T1000 (cell line): Measurements from ENCODE around the gene PADI2.

ENCODE experiments used
- DNase-seq: peaks from one replicate; lab custom pipeline; 2025; ENCODE audit warnings: mixed read lengths; lab: John Stamatoyannopoulos, UW

Gene PADI2

GRCh38 chr1:17139637-17140036 is 20.4 kb upstream of the PADI2 start:
- no peak for DNase-seq

GRCh38 chr1:17137441-17137840 is 18.2 kb upstream of the PADI2 start:
- DNase-seq: no peak

DNA sequence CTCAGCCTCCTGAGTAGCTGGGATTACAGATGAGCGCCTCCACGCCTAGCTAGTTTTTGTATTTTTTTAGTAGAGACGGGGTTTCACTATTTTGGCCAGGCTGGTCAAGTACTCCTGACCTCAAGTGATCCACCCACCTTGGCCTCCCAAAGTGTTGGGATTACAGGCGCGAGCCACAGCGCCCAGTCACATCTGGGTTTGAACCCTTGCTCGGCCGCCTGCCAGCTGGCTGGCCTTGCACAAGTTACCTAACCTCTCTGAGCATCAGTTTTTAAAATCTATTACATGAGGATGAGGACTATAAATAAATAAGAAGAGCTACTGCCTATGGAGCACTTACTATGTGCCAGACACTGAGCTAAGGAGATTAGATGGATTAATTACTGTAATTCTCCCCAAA is 17.7 kb upstream of the PADI2 start:
- DNase-seq: no peak

GRCh38 chr1:17136145-17136544 is 16.9 kb upstream of the PADI2 start:
- no peak for DNase-seq

DNA sequence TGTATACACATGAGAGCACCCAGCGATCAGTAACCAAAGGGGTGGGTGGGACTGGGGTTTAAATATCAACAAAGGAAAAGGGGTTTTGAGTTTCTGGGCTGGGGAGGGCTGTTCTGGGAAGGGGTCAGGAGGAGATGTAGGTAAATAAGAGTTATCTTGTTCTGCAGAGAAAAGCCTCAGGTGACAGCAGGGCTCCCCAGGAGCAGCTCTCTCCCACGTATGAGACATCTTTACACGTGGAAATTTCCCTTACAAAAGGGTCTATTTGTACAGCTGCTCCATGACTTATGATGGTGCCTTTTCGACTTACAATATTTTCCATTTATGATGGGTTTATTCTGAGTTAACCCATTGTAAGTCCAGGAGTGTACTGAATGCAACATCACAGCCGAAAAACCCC is 16.3 kb upstream of the PADI2 start:
- no peak for DNase-seq

- DNase-seq: no peak
These were observed 15.5 kb upstream of the PADI2 start for GRCh38 chr1:17134724-17135123.

GRCh38 chr1:17134034-17134433 is 14.8 kb upstream of the PADI2 start:
- no peak for DNase-seq

- no peak for DNase-seq
These were observed 10.9 kb upstream of the PADI2 start for GRCh38 chr1:17130138-17130635.

DNA sequence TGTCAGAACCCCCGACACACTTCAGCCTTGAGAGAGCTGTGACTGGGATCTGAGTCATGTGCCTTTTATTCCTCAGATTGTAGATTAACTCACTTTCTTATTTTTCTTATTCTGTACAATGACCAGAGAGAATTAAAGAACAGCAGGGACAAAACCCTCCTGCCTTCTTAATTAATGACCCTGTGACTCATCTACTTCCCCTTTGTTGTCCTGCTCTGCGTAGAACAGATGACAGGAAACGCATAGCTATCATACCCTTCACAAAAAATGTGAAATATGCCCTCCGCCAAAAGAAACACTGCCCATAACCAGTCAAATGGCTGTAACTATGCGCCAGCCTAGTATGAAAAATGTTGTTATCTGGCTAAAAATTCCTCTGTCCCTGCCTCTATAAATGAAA is 9.1 kb upstream of the PADI2 start:
- peak; percentile 50 for DNase-seq

DNA sequence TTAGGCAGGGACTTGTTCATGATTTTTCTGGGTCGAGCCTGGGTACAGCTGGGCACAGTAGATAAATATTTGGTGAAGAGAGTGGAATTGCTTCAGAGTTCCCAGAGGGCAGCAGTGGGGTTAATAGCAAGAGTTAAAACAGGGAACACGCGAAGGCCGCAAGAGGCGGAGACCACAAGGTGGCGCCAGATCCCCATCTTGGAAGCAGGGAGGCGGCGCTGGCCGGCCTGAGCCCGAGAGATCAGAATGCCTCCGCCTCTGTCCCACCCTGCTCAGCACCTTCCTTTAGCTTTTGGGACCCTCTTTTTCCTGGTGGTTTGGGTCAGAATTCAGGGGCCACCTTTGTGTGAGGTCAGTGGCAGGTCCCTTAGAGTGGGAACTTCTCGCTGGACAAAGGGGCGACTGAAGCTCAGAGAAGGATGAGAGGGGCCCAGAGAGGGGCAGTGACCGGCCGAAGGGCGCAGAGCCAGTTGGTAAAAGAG is 6.5 kb upstream of the PADI2 start:
- DNase-seq: peak; percentile 72

DNA sequence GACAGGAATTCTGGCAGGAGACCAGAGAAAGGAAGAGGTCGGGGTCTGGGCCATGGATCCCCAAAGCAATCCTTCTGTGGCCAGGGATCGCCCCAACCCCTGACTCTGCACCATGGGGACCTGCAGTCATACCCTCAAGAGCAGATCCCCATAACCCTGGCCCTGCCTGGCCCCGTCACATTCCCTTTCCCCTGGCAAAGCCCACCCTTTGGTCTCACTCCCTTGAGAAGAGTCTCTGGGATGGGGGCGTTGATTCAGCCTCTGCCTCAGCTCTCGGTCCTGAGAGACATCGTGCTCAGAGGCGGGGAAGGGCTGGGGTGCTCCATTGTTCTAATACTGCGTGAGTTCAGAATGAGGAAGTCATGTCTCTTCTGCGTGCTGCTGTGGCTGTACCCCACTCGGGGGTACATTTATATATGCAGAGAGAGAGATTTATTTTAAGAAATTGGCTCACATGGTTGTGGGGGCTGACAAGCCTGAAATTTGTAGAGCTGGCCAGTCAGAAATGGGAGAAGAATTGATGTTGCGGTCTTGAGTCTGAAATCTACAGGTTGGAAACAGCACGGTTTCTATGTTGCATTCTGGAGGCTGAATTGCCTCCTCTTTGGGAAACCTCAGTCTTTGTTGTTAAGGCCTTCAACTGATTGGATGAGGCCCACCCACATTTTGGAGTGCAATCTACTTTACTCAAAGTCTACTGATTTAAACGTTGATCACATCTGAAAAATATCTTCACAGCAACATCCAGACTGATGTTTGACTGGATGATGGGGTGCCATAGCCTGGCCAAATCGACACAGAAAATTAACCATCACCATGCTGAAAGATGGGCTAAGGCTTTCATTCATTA is 4.2 kb upstream of the PADI2 start:
- no peak for DNase-seq

- DNase-seq: no peak
These were observed 3.4 kb upstream of the PADI2 start for GRCh38 chr1:17122521-17123164.

- no peak for DNase-seq
These were observed 2.6 kb upstream of the PADI2 start for GRCh38 chr1:17121881-17122280.

DNA sequence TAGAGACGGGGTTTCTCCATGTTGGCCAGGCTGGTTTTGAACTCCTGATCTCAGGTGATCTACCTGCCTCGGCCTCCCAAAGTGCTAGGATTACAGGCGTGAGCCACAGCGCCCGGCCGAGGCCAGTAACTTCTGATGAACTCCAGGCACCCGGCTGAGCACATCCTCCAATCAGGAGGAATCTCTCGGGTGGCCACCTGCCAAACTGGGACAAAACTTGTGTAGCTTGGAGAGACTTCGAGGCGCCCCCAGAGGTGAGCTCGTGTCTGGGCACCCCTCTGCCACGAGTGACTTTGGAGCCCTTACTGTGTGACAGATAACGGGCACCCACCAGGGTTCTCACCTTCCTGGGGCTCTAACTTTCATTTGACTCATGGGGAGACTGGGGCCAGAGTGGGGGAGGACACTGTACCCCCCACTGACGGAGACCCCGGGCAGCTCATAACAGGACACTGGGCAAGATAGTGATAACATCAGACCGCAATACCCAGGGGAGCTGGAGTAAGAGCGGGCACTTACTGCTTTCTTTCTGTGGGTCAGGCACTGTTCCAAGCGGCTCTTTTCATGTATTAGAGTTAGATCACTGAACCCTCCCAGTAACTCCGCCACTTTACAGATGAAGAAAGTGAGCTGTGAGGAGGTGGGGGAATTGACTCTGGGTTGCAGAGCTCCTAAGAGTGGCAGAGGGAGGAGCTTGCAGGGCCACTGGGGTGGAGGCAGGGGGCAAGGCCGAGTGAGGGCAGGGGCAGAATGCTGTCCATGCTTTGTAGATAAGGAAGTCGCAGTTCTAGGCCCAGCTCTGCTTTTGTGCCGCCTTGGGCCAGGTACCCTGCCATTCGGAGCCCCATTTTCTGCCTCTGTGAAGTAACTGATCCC is 1.9 kb upstream of the PADI2 start:
- peak; percentile 54 for DNase-seq

DNA sequence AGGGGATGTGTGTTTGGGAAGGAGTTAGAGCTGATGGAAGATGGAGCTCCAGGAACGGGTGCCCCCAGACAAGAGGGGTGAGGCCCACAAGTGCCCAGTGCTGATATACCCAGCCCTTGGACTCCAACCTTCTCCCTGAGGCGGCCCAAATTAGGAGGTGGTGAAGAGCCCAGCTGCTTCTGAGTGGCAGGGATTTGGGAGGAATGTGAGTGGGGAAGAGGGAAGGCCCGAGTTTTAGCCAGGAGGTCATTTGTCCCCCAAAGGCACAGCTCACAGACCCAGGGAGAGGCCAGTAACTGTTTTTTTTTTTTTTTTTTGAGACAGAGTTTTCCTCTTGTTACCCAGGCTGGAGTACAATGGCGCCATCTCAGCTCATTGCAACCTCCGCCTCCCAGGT is 1.2 kb upstream of the PADI2 start:
- no peak for DNase-seq

GRCh38 chr1:17119773-17120480 is 676 bp upstream of the PADI2 start:
- DNase-seq: no peak

DNA sequence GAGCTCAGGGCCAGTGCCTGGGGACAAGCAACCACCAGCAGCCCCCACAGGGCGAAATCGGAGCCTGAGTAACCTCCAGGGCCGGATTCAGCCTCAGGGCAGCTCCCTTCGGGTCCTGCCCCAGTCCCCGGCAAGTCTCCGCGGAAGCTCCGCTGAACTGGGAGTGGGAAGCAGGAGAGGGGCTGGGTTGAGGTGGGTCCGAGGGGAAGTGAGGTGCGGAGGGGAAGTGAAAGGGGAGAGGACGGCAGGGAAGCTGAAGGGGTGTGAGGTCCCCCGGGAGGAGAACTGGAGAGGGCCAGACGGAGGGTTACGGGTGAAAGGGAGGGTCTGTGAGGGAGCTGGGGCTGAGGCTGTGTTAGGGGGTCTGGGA is 560 bp downstream of the PADI2 start:
- no peak for DNase-seq

- no peak for DNase-seq
These were observed 983 bp downstream of the PADI2 start for GRCh38 chr1:17118268-17118667.

- no peak for DNase-seq
These were observed 1.6 kb downstream of the PADI2 start for GRCh38 chr1:17117451-17118265.

- DNase-seq: no peak
These were observed 2.6 kb downstream of the PADI2 start for GRCh38 chr1:17116643-17117042.

GRCh38 chr1:17113963-17114362 is 5.3 kb downstream of the PADI2 start:
- DNase-seq: no peak
